Large intestine (tissue), 3 donors: Measurements from ENCODE around the gene TMEM74B. TPM values are rescaled to one million over a fixed set of nuclear protein-coding genes. Genes with fewer than 3 reads are reported as not detected.
A peak's percentile ranks its signal among the peaks of the same experiment; 100 is the strongest.

ENCODE experiments used
- DNase-seq, 2 donors: peaks; one replicate each; pipeline versions ENCODE4 v3.0.0 to v3.0.0-alpha.2; 2013
- H3K27ac ChIP-seq: one replicate; pipeline ENCODE4 v1.5.1; 2013; ENCODE audit warnings: low read length
- H3K27me3 ChIP-seq: 2 replicates; pipeline ENCODE4 v1.6.1; 2013; ENCODE audit warnings: low read length; ENCODE audit not compliant: control insufficient read depth, insufficient read depth
- H3K36me3 ChIP-seq: 2 replicates; pipeline ENCODE4 v1.6.1; 2013; ENCODE audit warnings: low read length; ENCODE audit not compliant: control insufficient read depth, insufficient read depth
- H3K4me1 ChIP-seq: one replicate; pipeline ENCODE4 v1.6.1; 2013; ENCODE audit warnings: low read length; ENCODE audit not compliant: control insufficient read depth, insufficient read depth
- H3K4me3 ChIP-seq: one replicate; pipeline ENCODE4 v1.5.1; 2013; ENCODE audit warnings: low read length
- H3K9me3 ChIP-seq: one replicate; pipeline ENCODE4 v1.6.1; 2013; ENCODE audit warnings: mild to moderate bottlenecking, low read depth, low read length, moderate library complexity; ENCODE audit not compliant: control insufficient read depth
- WGBS: methylation state at CpG from one replicate; pipeline ENCODE4 v1.1.5; 2013; ENCODE audit warnings: low lambda C conversion rate; ENCODE audit not compliant: insufficient coverage; 5-methylcytosine and 5-hydroxymethylcytosine counted together
- polyA plus RNA-seq: library from polyadenylated mRNA; unstranded; fragments of 120-200 nt; gene quantifications from one replicate; pipeline ENCODE4 v1.2.1, GENCODE V29; 2013

The TMEM74B gene
- polyA plus RNA-seq, 1 donor, result 58.5 TPM

DNA sequence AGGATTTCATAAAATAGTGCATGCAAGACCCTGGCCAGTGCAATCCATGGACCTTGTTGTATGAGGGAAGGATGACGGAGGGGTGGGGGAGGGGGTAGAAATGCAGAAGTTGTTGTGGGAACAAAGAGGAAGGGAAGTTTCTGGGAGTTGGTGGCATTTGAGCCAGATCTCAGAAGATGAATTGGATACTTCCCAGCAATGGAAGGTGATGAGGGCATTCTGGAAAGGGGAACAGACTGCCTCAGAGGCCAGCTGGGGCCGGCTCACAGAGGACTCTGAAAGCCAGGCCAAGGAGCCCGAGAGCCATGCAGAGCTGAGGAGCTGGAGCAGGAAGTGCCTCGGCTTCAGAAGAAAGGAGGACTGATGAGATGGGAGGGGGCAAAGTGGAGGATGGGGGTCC is 2.7 kb downstream of the TMEM74B start:
- no peak overlapping the region for H3K27ac ChIP-seq
- peaks cover 14% of the 10 kb centered on the region for H3K27me3 ChIP-seq
- H3K36me3 ChIP-seq, result peaks cover 6% of the 10 kb centered on the region
- H3K4me3 ChIP-seq, result no peak overlapping the region
- 80% methylated on average over 1 of the region's 4 CpGs for WGBS
- DNase-seq, result no peak
- peaks cover 23% of the 10 kb centered on the region for H3K4me1 ChIP-seq
- no peaks in the 10 kb centered on the region for H3K9me3 ChIP-seq

DNA sequence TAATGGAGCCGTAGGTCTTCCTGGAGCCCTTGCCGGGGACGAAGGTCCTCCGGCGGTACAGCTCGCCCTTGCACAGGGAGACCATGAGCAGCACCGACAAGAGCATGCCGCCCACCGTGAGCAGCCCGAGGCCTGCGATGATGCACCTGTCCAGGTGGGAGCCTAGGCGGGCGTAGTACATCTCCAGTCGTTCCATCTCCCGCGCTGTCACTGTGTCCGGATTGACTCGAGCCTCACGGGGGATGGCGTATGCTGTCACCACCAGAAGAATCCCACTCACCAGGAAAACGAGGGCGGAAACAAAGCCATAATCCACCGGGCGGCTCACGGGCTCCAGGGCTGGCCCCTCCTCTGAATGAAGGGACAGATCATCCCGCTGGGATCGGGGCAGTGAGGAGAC is 3.8 kb downstream of the TMEM74B start:
- DNase-seq, result no peak
- no peak overlapping the region for H3K4me3 ChIP-seq
- H3K4me1 ChIP-seq, result peaks cover 12% of the 10 kb centered on the region
- no CpG with 5 or more reads among the region's 27 CpGs for WGBS
- no peaks in the 10 kb centered on the region for H3K9me3 ChIP-seq
- peaks cover 15% of the 10 kb centered on the region for H3K36me3 ChIP-seq
- H3K27ac ChIP-seq, result no peak overlapping the region
- H3K27me3 ChIP-seq, result peaks cover 11% of the 10 kb centered on the region

DNA sequence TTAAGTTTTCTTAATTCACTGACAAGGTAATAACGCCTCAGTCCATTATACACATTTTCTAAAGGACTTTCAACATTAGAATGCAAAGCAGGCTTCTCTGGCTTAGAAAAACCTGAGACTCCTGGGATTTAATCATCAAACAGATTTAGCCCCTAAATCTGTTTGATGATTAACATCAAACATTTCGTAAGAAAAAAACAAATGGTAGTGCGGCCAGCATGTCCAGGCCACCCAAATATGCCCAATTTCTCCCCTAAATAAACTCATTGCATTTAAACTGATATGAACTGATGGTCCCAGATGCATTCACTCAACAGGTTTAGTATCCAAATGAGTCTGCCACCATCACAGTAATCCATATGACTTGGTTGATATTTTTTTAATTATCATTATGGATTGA is 6.2 kb downstream of the TMEM74B start:
- H3K9me3 ChIP-seq, result no peaks in the 10 kb centered on the region
- WGBS, result no CpG with 5 or more reads among the region's 3 CpGs
- peaks cover 15% of the 10 kb centered on the region for H3K36me3 ChIP-seq
- H3K4me1 ChIP-seq, result peaks cover 2% of the 10 kb centered on the region
- no peak for DNase-seq
- H3K4me3 ChIP-seq, result no peak overlapping the region
- no peaks in the 10 kb centered on the region for H3K27me3 ChIP-seq
- H3K27ac ChIP-seq, result no peak overlapping the region

DNA sequence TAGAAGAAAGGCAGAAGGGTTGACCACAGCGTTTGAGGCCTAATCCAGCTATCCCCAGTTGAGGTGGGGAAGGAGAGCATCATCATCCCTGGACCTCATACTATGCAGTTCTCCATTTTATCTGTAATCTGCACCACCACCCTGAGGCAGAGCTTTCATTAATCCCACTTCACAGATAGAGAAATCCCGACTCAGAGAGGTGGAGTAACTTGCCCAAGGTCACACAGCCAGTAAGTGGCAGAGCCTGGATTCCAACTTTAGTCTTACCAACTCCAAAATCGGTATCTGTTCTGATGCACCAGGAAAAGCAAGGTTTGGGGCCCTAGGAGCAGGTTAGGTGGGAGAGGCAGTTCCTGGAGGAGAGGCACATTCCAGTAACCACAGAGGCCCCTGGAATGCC is 6.7 kb downstream of the TMEM74B start:
- WGBS, result no CpG with 5 or more reads among the region's 3 CpGs
- peaks cover 15% of the 10 kb centered on the region for H3K36me3 ChIP-seq

DNA sequence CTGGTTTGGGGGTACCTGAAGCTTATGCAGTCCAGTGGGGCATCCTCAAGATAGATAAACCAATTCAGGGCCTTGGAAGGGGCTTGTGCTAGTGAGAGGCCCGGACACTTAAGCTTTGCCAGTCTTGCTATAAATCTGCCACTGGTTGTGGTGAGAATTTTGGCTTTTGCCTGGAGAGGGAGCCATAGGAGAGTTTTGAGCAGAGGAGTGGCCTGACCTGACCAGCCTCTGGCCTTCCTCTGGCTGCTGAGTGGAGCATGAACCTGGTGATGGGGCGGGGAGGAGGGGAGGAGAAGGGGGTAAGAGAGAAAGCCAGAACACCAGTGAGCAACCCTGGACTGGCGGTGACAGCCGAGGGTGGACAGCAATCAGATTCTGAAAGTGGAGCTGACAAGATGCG is 7.1 kb downstream of the TMEM74B start:
- Histone ChIP-seq H3K27ac (no peak overlapping the region), H3K36me3 (peaks cover 15% of the 10 kb centered on the region), H3K4me1 (no peaks in the 10 kb centered on the region), H3K27me3 (no peaks in the 10 kb centered on the region), H3K4me3 (no peak overlapping the region), H3K9me3 (no peaks in the 10 kb centered on the region)
- DNase-seq, result no peak
- WGBS, result 100% methylated on average over 1 of the region's 5 CpGs

More for the DNA sequence above, 6.7 kb downstream of the TMEM74B start:
- H3K27ac ChIP-seq, result no peak overlapping the region
- DNase-seq, result no peak
- no peaks in the 10 kb centered on the region for H3K4me1 ChIP-seq
- no peak overlapping the region for H3K4me3 ChIP-seq
- no peaks in the 10 kb centered on the region for H3K27me3 ChIP-seq
- H3K9me3 ChIP-seq, result no peaks in the 10 kb centered on the region

DNA sequence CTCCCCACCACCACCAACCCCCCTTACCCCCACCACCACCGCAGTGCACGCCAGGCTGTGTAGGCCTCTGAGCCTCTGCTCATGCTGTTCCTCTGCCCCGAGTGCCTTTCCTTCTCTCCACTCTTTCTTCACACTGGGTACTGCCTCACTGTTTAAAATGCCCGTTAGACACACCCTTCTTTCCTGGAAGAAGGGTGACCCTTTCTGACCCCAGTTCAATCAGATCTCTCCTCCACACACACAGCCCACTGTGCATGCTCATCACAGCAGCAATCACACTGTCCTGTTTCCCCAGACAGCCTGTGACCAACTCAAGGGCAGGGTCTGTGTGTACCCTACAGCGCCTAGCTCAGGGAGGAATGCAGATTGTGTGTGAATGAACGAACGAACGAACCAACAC is 10.0 kb downstream of the TMEM74B start:
- Histone ChIP-seq H3K4me3 (no peak overlapping the region), H3K27me3 (no peaks in the 10 kb centered on the region), H3K27ac (no peak overlapping the region), H3K9me3 (no peaks in the 10 kb centered on the region), H3K36me3 (peaks cover 30% of the 10 kb centered on the region), H3K4me1 (no peaks in the 10 kb centered on the region)
- WGBS, result no CpG with 5 or more reads among the region's 8 CpGs
- DNase-seq, result no peak

DNA sequence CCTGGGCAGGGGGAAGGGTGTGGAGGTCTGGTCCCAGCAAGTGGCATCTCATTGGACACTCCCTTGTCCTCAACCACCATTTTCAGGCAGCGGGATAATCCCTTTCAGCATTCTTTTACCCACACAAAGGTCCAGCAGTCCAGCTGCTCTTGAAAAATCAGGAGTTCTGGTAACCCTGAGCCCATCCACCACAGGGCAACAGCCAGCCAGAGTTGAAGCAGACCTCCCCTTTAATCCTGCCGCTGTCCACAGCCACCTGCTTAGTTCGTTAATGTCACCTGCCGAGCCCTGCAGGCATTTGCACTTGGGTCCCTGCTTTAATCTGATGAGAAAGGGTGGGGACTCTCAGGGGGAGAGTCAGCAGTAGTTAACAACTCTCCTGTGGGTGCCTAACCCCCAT is 11.1 kb downstream of the TMEM74B start:
- H3K27me3 ChIP-seq, result no peaks in the 10 kb centered on the region
- no peaks in the 10 kb centered on the region for H3K9me3 ChIP-seq
- H3K27ac ChIP-seq, result no peak overlapping the region
- H3K4me1 ChIP-seq, result no peaks in the 10 kb centered on the region
- no peak overlapping the region for H3K4me3 ChIP-seq
- WGBS, result no CpG with 5 or more reads among the region's 4 CpGs
- H3K36me3 ChIP-seq, result peaks cover 41% of the 10 kb centered on the region
- DNase-seq, result no peak

DNA sequence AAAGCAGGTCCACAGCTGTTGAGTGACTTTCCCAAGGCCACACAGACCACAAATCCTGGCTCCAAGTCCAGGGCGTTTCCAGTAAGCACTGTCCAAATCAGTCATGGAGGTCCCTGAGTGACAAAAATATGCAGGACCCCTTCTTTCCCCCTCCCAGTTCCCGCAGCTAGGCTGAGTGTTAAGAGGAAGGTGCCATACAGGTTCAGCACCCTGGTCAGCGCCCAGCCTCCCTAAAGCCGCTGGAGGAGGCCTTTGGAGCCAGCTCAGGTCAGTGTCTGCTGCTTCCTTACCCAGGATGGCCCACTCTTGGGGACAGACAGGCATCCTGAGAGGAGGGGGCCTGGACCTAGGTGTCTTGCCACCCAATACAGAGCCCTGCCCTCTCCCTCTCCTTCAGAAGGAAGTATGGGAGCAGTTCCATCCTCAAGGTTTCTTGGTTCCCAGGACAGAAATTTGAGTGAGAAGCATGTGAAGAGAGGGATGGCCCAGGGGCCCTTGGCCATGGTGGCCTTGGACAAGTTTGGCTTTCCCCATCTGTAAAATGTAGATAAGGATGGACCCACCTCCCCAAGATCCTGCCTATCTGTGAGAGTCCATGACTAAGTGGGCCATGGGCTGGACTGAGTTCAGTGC is 13.2 kb downstream of the TMEM74B start:
- Histone ChIP-seq H3K9me3 (no peaks in the 10 kb centered on the region), H3K36me3 (peaks cover 55% of the 10 kb centered on the region), H3K27me3 (no peaks in the 10 kb centered on the region), H3K27ac (no peak overlapping the region), H3K4me3 (no peak overlapping the region), H3K4me1 (no peaks in the 10 kb centered on the region)
- peak in 1 of 2 donors; percentile 32 for DNase-seq
- no CpG with 5 or more reads among the region's 4 CpGs for WGBS

DNA sequence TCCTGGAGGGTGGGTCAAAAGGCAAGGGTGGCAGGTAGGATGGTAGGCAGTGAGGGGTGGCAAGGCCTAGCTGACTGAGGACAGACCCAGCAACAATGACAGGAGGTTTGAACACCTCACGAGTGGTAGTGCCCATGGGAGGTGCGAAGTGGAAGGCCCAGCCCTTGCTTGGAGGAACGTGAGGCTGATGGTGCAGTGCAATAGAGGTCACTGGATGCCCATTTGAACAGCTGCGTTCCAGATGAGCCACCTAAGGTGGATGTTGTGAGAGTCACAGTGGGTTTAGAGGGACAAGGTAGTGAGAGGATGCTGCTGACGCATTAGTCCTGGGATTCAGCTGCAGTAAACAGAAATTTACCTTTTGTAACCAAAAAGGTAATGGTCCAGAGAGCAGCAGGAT is 15.6 kb downstream of the TMEM74B start:
- no CpG with 5 or more reads among the region's 5 CpGs for WGBS
- H3K27me3 ChIP-seq, result no peaks in the 10 kb centered on the region
- H3K4me1 ChIP-seq, result no peaks in the 10 kb centered on the region
- H3K9me3 ChIP-seq, result no peaks in the 10 kb centered on the region
- DNase-seq, result no peak
- H3K4me3 ChIP-seq, result no peak overlapping the region
- H3K27ac ChIP-seq, result no peak overlapping the region
- H3K36me3 ChIP-seq, result peaks cover 75% of the 10 kb centered on the region

DNA sequence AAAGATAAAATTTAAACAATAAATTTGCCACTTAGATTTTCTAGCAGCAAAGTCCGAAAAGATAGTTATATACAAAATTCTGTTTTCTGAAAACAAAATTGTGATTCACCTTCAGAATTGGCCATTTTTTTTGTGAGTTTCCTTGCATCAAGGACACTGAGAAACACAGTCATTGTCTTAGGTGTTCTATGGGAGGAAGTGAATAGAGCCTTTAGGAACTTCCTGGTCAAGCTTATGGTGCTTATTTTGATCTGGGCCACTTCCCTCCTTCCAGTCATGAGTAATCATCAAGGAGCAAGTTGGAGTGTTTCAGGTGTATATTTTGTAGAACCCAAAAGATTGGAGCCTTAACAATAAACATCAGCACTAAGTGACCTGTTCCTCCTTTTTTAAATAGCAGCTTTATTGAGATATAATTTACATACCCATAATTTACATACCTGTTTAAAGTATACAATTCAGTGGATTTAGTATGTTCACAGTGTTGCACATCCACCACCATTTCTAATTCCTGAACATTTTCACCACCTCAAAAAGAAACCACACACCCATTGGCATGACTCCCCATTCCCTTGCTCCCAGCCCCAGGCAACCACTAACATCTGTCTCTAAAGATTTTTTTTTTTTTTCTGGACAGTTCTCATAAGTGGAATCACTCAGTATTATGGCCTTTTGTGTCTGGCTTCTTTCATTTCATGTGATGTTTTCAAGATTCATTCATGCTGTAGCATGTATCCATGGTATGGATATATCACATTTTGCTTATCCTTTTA is 17.6 kb downstream of the TMEM74B start:
- H3K27me3 ChIP-seq, result no peaks in the 10 kb centered on the region
- H3K36me3 ChIP-seq, result peaks cover 89% of the 10 kb centered on the region
- WGBS, result no CpG with 5 or more reads among the region's 1 CpG
- DNase-seq, result no peak
- H3K4me3 ChIP-seq, result no peak overlapping the region
- H3K27ac ChIP-seq, result no peak overlapping the region
- no peaks in the 10 kb centered on the region for H3K9me3 ChIP-seq
- no peaks in the 10 kb centered on the region for H3K4me1 ChIP-seq

DNA sequence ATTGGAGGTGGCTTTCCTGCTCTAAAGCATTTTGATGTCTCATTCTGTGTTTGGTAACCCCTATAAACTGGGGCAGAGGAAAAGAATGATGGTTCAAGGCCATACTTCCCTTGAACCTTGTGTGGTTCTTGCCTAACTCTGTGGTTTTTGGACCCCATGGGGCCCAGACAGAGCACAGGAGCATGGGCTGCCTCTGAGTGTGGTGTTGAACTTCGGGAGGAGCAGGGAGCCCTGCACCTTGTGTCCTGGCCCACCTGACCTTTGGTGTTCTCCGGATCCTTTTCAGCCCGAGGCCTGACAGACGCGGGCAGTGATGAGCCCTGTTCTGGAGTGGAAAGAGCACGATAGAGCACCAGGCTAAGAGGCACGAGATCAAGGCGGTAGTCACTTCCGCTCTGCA is 18.8 kb downstream of the TMEM74B start:
- Histone ChIP-seq H3K27me3 (no peaks in the 10 kb centered on the region), H3K4me3 (no peak overlapping the region), H3K9me3 (no peaks in the 10 kb centered on the region), H3K27ac (no peak overlapping the region), H3K4me1 (no peaks in the 10 kb centered on the region), H3K36me3 (peaks cover 89% of the 10 kb centered on the region)
- WGBS, result no CpG with 5 or more reads among the region's 9 CpGs
- no peak for DNase-seq
